HG03378 (cell line): ENCODE data around the gene MBD6.
"Not testable (repeated sequence)": the region's sequence is repeated elsewhere in the genome, so short reads cannot be mapped to it uniquely, and the experiment has no call there.

Experiments
- ATAC-seq: cut with Tn5 transposase; IDR thresholded peaks from one replicate; pipeline ENCODE4 v1.9.1; 2021; ENCODE audit warnings: mild to moderate bottlenecking, moderate library complexity; ENCODE audit not compliant: unreplicated experiment

Gene MBD6

DNA sequence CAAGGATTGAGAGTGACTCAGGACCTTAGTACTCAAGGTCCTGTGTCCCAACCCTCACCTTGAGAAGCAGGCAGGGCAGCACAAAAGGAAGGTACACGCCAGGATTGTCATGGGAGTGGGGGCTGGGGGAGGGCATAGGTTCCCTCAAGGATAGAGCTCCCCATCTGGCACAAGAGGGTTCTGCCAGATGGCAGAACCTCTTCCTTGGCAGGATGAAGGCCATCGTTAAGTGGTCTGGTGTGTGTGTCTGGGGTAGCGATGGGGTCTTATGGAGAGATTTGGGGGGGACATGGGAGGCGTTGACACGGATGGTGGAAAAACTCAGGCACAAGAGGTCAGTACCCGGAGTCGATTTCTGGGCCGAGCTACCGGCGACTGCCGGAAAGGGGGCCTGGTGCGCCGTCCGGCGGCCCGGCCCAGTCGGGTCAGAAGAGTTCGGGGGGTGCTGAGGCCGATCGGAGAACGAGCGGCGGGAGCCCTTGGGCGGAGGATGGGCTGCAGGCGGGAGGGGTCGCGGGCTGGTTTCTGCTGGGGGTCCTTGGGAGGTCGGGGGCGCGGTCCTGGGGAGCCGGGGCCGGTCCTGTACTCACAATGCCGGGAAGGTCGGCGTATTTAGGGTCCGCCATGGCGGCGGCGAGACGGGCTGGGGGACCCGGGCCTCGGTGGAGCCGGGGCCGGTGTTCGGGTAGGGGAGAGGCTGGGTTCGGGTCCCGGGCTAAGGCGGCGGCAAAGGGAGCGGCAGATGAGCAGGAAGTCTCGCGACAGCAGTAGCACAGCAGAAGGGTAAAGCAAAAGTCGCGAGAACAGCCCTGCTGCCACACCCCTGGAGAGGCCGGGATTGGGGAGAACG lies 24.0 kb downstream of the MBD6 start, which contains the start of gene DCTN2:
Gene DCTN2 (minus strand): TSS at position 755 of the 850 bp plus-strand sequence. CDS start 129 bp downstream, at position 626.
- peak; percentile 99 for ATAC-seq

DNA sequence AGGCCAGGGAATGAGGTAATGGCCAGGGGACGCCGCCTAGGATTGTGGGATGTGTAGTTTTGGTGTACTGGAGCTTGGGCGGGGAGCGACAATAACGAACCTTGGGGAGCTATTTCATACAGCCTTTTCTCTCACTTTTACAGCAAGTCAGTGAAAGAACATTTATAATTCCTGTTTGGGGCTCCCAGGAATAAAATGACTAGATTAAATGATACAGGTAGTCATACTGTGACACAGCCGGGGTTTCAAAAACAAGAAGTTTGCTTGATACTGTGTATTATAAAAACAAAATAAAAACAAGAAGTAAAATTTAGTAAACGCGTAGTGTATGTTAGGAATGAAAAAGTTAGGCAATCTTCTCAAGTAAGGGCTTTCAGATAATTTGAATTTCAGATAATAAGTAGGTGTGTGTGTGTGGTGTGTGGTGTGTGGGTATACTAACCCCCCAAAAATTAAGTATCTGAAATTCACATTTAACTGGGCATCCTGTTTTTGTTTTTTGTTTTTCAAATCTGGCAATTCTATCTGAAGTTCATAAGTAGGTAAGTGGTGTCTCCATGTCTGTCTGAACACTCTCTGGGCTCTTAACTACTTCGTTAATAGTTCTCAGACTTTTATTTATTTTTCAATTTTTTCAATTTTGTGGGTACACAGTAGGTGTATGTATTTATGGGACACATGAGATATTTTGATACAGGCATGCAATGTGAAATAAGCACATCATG lies 24.8 kb downstream of the MBD6 start:
- no peak for ATAC-seq

DNA sequence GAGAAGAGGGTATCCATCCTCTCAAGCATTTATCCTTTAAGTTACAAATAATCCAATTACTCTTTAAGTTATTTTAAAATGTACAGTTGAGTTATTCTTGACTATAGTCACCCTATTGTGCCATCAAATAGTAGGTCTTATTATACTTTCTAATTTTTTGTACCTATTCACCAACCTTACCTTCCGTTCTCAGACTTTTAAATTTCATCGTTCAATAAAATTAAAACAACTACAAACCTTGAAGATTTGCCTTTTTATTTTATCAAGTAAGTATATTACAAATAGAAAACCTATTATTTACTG lies 25.3 kb downstream of the MBD6 start:
- no peak for ATAC-seq

GRCh38 chr12:57548488-57548887 lies 25.9 kb downstream of the MBD6 start:
- ATAC-seq = no peak

- ATAC-seq = no peak
Measured at GRCh38 chr12:57549203-57549908, 26.7 kb downstream of the MBD6 start.

DNA sequence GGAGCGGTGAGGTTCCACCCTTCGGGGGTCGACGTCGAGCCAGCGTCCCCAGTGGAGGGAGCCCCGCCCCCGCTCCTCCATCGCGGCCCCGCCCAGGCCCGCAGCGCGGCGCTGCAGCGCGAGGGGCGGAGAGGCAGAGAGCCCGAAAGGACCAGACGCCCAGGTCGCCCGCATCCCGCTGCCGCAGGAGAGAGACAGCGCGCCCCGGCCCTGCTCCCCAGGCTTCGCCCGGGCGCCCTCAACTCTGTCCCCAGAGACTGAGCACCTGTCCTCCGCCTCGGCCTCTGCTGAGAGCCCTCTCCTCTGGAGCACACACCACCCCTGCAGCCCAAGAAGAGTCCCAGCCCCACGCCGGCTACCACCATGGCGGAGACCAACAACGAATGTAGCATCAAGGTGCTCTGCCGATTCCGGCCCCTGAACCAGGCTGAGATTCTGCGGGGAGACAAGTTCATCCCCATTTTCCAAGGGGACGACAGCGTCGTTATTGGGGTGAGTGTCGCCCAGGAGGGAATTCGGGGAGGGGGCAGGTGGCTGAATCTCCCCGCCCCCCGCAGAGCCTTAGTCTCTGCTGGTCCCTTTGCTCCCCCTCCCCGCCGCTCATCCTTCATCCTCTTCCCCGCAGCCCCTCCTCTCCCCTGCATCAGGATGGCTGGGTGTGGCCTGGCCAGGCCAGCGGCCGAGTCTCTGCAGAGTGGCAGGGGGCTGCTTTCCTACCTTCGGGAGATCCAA lies 27.5 kb downstream of the MBD6 start, which contains the start of gene KIF5A:
Gene KIF5A (plus strand): TSS at position 136 of the 732 bp plus-strand sequence. CDS start 228 bp downstream, at position 364.
- no peak for ATAC-seq

GRCh38 chr12:57550641-57551549 lies 28.3 kb downstream of the MBD6 start:
- ATAC-seq = no peak

DNA sequence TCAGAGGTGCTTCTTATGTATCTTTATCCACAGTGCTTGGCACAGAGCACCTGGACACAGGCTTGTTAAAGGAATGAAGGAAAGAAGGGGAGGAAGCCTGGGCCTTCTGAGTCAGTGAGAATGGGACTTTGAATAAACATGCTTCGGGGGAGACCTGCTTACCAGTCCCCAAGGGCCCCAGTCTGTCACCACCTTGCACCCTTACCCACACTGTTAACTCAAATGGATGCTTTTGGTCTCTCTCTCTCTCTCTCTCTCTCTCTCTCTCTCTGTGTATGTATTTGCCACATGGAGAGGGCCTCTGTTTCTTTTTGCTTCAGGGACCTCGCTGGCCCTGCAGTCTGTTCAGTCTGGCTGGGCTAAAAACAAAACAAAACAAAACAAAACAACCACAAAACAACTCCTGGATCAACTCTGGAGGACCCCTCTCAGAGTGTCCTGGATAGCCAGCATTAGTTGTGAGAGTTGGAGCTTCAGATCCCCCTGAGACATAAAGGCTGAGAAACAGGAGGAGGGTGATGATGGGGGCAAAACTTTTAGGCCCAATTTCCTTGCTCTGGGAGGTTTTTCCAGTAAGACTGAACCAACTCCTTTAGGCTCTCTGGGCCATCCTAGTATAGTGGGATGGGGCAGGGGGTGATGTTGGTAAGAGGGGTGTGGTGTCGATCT lies 29.1 kb downstream of the MBD6 start:
- ATAC-seq = no peak

GRCh38 chr12:57552306-57552651 lies 29.7 kb downstream of the MBD6 start:
- no peak for ATAC-seq

DNA sequence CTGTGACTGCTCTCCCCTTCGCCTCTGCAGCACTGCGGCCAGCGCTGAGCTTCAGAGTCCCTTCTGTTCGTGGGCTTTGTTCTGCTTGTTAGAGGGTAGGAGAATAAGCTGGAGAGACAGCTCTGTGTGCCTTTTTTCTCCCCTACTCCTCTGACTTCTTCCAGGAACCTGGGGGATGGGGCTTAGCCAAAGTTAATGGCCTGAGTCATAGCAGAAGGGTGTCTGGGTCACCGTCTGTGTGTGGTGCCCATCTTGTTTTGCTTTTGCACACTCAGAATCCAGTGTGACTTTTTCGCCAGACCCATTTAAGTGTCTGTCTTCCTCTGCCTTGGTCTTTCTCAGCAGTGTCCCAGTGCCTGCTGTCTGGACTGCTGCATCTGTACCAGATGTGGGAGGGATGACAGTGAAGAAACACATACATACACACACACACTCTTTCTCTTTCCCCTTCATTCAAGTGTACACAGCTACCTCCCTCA lies 30.2 kb downstream of the MBD6 start:
- ATAC-seq = no peak

GRCh38 chr12:57553343-57554202 lies 30.9 kb downstream of the MBD6 start:
- ATAC-seq = no peak

DNA sequence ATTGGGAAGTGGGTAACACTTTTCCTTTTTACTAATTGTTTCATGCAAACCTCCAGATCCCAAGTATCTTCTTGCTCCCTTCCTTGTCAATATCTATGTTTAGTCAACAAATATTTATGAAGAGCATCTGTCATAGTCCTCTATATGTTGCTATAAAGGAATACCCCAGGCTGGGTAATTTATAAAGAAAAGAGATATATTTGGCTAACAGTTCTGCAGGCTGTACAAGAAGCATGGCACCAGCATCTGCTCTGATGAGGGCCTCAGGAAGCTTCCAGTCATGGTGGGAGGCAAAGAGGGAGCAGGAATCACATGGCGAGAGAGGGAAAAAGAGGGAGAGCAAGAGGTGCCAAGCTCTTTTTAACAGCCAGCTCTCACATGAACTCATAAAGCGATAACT lies 31.8 kb downstream of the MBD6 start:
- ATAC-seq = no peak

DNA sequence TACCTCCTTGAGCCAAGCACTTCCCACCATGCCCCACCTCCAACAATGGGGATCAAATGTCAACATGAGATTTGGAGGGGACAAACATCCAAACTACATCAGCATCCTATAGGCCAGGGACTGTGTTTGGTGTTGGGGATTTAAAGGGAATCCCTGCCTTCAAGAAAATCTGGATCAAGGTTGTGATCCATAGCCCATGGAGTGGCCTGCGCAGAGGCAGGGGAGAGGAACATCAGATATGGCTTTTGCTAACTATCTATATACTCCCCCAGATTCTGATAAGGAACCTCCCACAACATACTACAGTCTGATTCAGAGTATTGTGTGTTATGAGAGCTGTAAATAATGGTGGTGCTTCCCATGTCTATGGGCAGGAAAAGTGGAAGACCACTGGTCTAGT lies 32.3 kb downstream of the MBD6 start:
- no peak for ATAC-seq

GRCh38 chr12:57558864-57559263 lies 36.2 kb downstream of the MBD6 start:
- ATAC-seq = no peak

DNA sequence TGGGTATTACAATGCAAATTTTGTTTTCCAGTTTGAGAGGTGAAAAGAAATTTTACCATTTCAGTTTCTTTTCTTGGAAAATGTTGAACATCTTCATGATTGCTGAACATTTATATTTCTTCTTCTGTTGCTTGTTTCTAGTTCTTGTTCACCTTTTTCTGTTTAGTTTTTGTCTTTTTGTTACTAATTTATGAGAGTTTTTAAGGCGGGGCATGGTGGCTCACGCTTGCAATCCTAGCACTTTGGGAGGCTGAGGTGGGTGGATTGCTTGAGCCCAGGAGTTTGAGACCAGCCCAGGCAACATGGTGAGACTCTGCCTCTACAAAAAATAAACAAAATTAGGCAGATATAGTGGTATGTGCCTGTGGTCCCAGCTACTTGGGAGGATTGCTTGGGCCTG lies 37.9 kb downstream of the MBD6 start:
- ATAC-seq = no peak

GRCh38 chr12:57561117-57561516 lies 38.5 kb downstream of the MBD6 start:
- ATAC-seq = not testable (repeated sequence)

DNA sequence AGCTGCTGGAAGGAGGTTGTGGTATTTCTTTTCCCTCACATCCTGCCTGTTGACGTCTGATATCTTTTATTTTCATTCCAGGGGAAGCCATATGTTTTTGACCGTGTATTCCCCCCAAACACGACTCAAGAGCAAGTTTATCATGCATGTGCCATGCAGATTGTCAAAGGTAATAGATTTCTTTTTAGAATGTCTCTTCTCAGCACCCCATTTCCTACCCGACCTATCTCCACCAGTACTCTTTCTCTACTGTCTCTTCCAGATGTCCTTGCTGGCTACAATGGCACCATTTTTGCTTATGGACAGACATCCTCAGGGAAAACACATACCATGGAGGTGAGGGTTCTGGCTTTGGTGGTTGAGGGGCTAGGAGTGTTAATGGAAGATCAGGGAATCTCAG lies 40.7 kb downstream of the MBD6 start:
- ATAC-seq = no peak

GRCh38 chr12:57564178-57564740 lies 41.6 kb downstream of the MBD6 start:
- no peak for ATAC-seq
